ENCODE results near the gene CREB5. TPM values are rescaled to one million over a fixed set of nuclear protein-coding genes. Genes with fewer than 3 reads are reported as not detected.

CREB5 gene
- total and polyA plus RNA-seq, 2 of the 13 experiments (the other 11 are each of a cell fraction or from before 2014, with no cell fraction given), result 0.38 to 0.71 TPM

- Histone ChIP-seq H3K4me3 (replicated peaks in 1 of 3; ENCODE audit: insufficient read depth in 1 of 3, low read depth in 2 of 3, low read length in 3 of 3) (no peak overlapping the region), H3K4me1 (ENCODE audit: insufficient read depth, low read length) (no peaks in the 10 kb centered on the region), H3K36me3 (replicated peaks in 1 of 2; ENCODE audit: control insufficient read depth in 1 of 2, insufficient read depth in 2 of 2, low read length in 2 of 2) (no peaks in the 10 kb centered on the region), H3K9ac (ENCODE audit: insufficient read depth, low read depth, low read length) (no peak overlapping the region), H4K20me1 (ENCODE audit: insufficient read depth, low read length) (no peaks in the 10 kb centered on the region), H3K27me3 (ENCODE audit: control insufficient read depth in 1 of 2, insufficient read depth in 2 of 2, low read length in 2 of 2) (no peaks in the 10 kb centered on the region), H2AFZ (ENCODE audit: low read length) (no peak overlapping the region), H3K9me3 (ENCODE audit: low read length) (no peaks in the 10 kb centered on the region), H3K27ac (ENCODE audit: extremely low read length, insufficient read depth, low read length) (no peak overlapping the region), H3K4me2 (ENCODE audit: low read depth, low read length) (no peak overlapping the region), H3K79me2 (ENCODE audit: insufficient read depth, low read length) (no peaks in the 10 kb centered on the region)
- in situ Hi-C loops (cut with HindIII; ENCODE audit: extremely low pct_ligation_motif_present, low pct_unique_long_range_greater_than_20kb), result no loop called here
- BruUV-seq (replicated peaks), result no TSS peak
- FAIRE-seq, result no peak
- POLR2A ChIA-PET, result no interaction called here
- TF ChIP-seq ZBTB14 (CRISPR knock-in tag; IDR thresholded peaks at IDR 0.05) (no peak), TFAP4 (IDR thresholded peaks at IDR 0.05; ENCODE audit: borderline replicate concordance, low read depth) (no peak), ZNF660 (CRISPR knock-in tag; IDR thresholded peaks at IDR 0.05; ENCODE audit: borderline replicate concordance, low read depth) (no peak), MIXL1 (CRISPR knock-in tag; IDR thresholded peaks at IDR 0.05) (no peak), ZNF619 (CRISPR knock-in tag; IDR thresholded peaks at IDR 0.05) (no peak), ZFX (CRISPR knock-in tag; IDR thresholded peaks at IDR 0.05; ENCODE audit: low read depth) (no peak), RARA (CRISPR knock-in tag; IDR thresholded peaks at IDR 0.05) (no peak), ZNF605 (CRISPR knock-in tag; IDR thresholded peaks at IDR 0.05) (no peak), ZNF343 (CRISPR knock-in tag; IDR thresholded peaks at IDR 0.05) (no peak), ZBTB1 (CRISPR knock-in tag; IDR thresholded peaks at IDR 0.05; ENCODE audit: borderline replicate concordance) (no peak), ZNF552 (CRISPR knock-in tag; IDR thresholded peaks at IDR 0.05; ENCODE audit: borderline replicate concordance) (no peak), ELF1 (CRISPR knock-in tag; IDR thresholded peaks at IDR 0.05) (no peak), REL (CRISPR knock-in tag; conservative IDR thresholded peaks at IDR 0.05) (no peak), ZNF335 (CRISPR knock-in tag; IDR thresholded peaks at IDR 0.05) (no peak)
- DNase-seq (ENCODE audit: low spot score), result no peak
- no peak for ATAC-seq
- CTCF ChIA-PET (ENCODE audit: low intra/inter-chr PET ratio, low total read pairs), result no interaction called here
- 46% methylated on average over 4 of the region's 4 CpGs for WGBS (ENCODE audit: low lambda C conversion rate)
- intact Hi-C loops (cut with micrococcal nuclease; ENCODE audit: unreplicated experiment), result no loop called here
Measured at GRCh38 chr7:28595076-28595475, 182.8 kb downstream of the CREB5 start.
